Bronchial epithelial cell (primary cell): ENCODE data around the gene TTC9B. TPM values are rescaled to one million over a fixed set of nuclear protein-coding genes. Genes with fewer than 3 reads are reported as not detected.

Experiments
- DNase-seq: peaks from one replicate; pipeline ENCODE4 v3.0.0-alpha.2; 2010; ENCODE audit warnings: low read depth
- FAIRE-seq: peaks from 2 replicates; lab custom pipeline; 2011; peaks lifted over from hg19 to GRCh38; lab: Jason Lieb, UNC
- H3K27me3 ChIP-seq: 2 replicates; pipeline ENCODE4 v1.5.1; 2011; ENCODE audit warnings: low read length; ENCODE audit not compliant: control insufficient read depth, insufficient read depth
- H3K36me3 ChIP-seq: 2 replicates; pipeline ENCODE4 v1.5.1; 2011; ENCODE audit warnings: low read length; ENCODE audit not compliant: control insufficient read depth, insufficient read depth
- H3K4me3 ChIP-seq: 2 replicates; pipeline ENCODE4 v1.5.1; 2011; ENCODE audit warnings: mild to moderate bottlenecking, low read depth, low read length, control low read depth
- CTCF ChIP-seq: IDR thresholded peaks from 2 replicates; pipeline ENCODE4 v1.5.1; 2011; ENCODE audit warnings: mild to moderate bottlenecking, moderate library complexity, low read length, control low read depth, inconsistent platforms; ENCODE audit not compliant: insufficient read depth, severe bottlenecking
- total RNA-seq: library from RNA; depleted of rRNA; stranded (reverse); fragments of >200 nt; gene quantifications from 2 replicates; pipeline ENCODE4 v1.2.1, GENCODE V29; 2014

Gene TTC9B
- total RNA-seq, 1 donor from 2014 or later: not detected

- FAIRE-seq (no peak), DNase-seq (no peak)
- TF ChIP-seq CTCF: no peak
- Histone ChIP-seq H3K4me3 (no peak overlapping the region), H3K27me3 (peaks cover 15% of the 10 kb centered on the region), H3K36me3 (peaks cover 1% of the 10 kb centered on the region)
Observed at GRCh38 chr19:40213882-40214570, 4.2 kb downstream of the TTC9B start.

- Histone ChIP-seq H3K36me3 (peaks cover 1% of the 10 kb centered on the region), H3K27me3 (peaks cover 14% of the 10 kb centered on the region), H3K4me3 (no peak overlapping the region)
- no peak for TF ChIP-seq CTCF
- no peak for FAIRE-seq
- no peak for DNase-seq
Observed at GRCh38 chr19:40213251-40213829, 4.8 kb downstream of the TTC9B start.

GRCh38 chr19:40210889-40211288 lies 7.3 kb downstream of the TTC9B start:
- Histone ChIP-seq H3K4me3 (no peak overlapping the region), H3K27me3 (no peaks in the 10 kb centered on the region), H3K36me3 (peaks cover 1% of the 10 kb centered on the region)
- DNase-seq: no peak
- no peak for TF ChIP-seq CTCF
- FAIRE-seq: no peak

- Histone ChIP-seq H3K4me3 (no peak overlapping the region), H3K27me3 (no peaks in the 10 kb centered on the region), H3K36me3 (peaks cover 1% of the 10 kb centered on the region)
- TF ChIP-seq CTCF: no peak
- FAIRE-seq: no peak
- DNase-seq: no peak
Observed at GRCh38 chr19:40208602-40209001, 9.6 kb downstream of the TTC9B start.

GRCh38 chr19:40205760-40206159 lies 12.4 kb downstream of the TTC9B start:
- no peak overlapping the region for H3K4me3 ChIP-seq
- FAIRE-seq (no peak), DNase-seq (no peak)
- no peaks in the 10 kb centered on the region for H3K27me3 ChIP-seq
- TF ChIP-seq CTCF: no peak
- peaks cover 2% of the 10 kb centered on the region for H3K36me3 ChIP-seq

GRCh38 chr19:40204381-40204780 lies 13.8 kb downstream of the TTC9B start:
- FAIRE-seq: no peak
- Histone ChIP-seq H3K36me3 (peaks cover 1% of the 10 kb centered on the region), H3K4me3 (no peak overlapping the region), H3K27me3 (no peaks in the 10 kb centered on the region)
- TF ChIP-seq CTCF: no peak
- no peak for DNase-seq
